CD1c-positive myeloid dendritic cell (primary cell): ENCODE data around the gene B3GNT2.
A peak's percentile ranks its signal among the peaks of the same experiment; 100 is the strongest.
"Not testable (repeated sequence)": the region's sequence is repeated elsewhere in the genome, so short reads cannot be mapped to it uniquely, and the experiment has no call there.

Experiments used
- DNase-seq: peaks from one replicate; pipeline ENCODE4 v3.0.0-alpha.2; 2016; ENCODE audit errors: extremely low spot score

The B3GNT2 gene

GRCh38 chr2:62195421-62196277 lies at the start of gene B3GNT2:
Gene B3GNT2, plus strand, starts transcription at chr2:62196115. Its CDS starts 26,106 bp downstream, at chr2:62222221.
- DNase-seq = peak; percentile 91

GRCh38 chr2:62146790-62147189 lies 49.1 kb upstream of the B3GNT2 start:
- DNase-seq = not testable (repeated sequence)

GRCh38 chr2:62147610-62148301 lies 48.2 kb upstream of the B3GNT2 start:
- DNase-seq = no peak

- no peak for DNase-seq
Measured at GRCh38 chr2:62149708-62150107, 46.2 kb upstream of the B3GNT2 start.

GRCh38 chr2:62150597-62151305 lies 45.2 kb upstream of the B3GNT2 start:
- DNase-seq = no peak

- no peak for DNase-seq
Measured at GRCh38 chr2:62151306-62151638, 44.6 kb upstream of the B3GNT2 start.

GRCh38 chr2:62152000-62152399 lies 43.9 kb upstream of the B3GNT2 start:
- no peak for DNase-seq

- DNase-seq = no peak
Measured at GRCh38 chr2:62156861-62157496, 38.9 kb upstream of the B3GNT2 start.

- DNase-seq = no peak
Measured at GRCh38 chr2:62158444-62159121, 37.3 kb upstream of the B3GNT2 start.

GRCh38 chr2:62160691-62161090 lies 35.2 kb upstream of the B3GNT2 start:
- not testable (repeated sequence) for DNase-seq

GRCh38 chr2:62163106-62163831 lies 32.6 kb upstream of the B3GNT2 start:
- DNase-seq = no peak

GRCh38 chr2:62163834-62164233 lies 32.1 kb upstream of the B3GNT2 start:
- no peak for DNase-seq

GRCh38 chr2:62175728-62176127 lies 20.2 kb upstream of the B3GNT2 start:
- DNase-seq = no peak

GRCh38 chr2:62176801-62177200 lies 19.1 kb upstream of the B3GNT2 start:
- no peak for DNase-seq

- DNase-seq = no peak
Measured at GRCh38 chr2:62177392-62178049, 18.4 kb upstream of the B3GNT2 start.

- DNase-seq = no peak
Measured at GRCh38 chr2:62178741-62179271, 17.1 kb upstream of the B3GNT2 start.

GRCh38 chr2:62180975-62181374 lies 14.9 kb upstream of the B3GNT2 start:
- no peak for DNase-seq

GRCh38 chr2:62181843-62182242 lies 14.1 kb upstream of the B3GNT2 start:
- DNase-seq = no peak

GRCh38 chr2:62184512-62185230 lies 11.2 kb upstream of the B3GNT2 start:
- no peak for DNase-seq
